Large intestine (tissue), 3 donors: ENCODE data around the gene HDAC4. TPM values are rescaled to one million over a fixed set of nuclear protein-coding genes. Genes with fewer than 3 reads are reported as not detected.
A peak's percentile ranks its signal among the peaks of the same experiment; 100 is the strongest.

Source experiments
- DNase-seq, 2 donors: peaks; one replicate each; pipeline versions ENCODE4 v3.0.0 to v3.0.0-alpha.2; 2013
- H3K27ac ChIP-seq: one replicate; pipeline ENCODE4 v1.5.1; 2013; ENCODE audit warnings: low read length
- H3K27me3 ChIP-seq: 2 replicates; pipeline ENCODE4 v1.6.1; 2013; ENCODE audit warnings: low read length; ENCODE audit not compliant: control insufficient read depth, insufficient read depth
- H3K36me3 ChIP-seq: 2 replicates; pipeline ENCODE4 v1.6.1; 2013; ENCODE audit warnings: low read length; ENCODE audit not compliant: control insufficient read depth, insufficient read depth
- H3K4me1 ChIP-seq: one replicate; pipeline ENCODE4 v1.6.1; 2013; ENCODE audit warnings: low read length; ENCODE audit not compliant: control insufficient read depth, insufficient read depth
- H3K4me3 ChIP-seq: one replicate; pipeline ENCODE4 v1.5.1; 2013; ENCODE audit warnings: low read length
- H3K9me3 ChIP-seq: one replicate; pipeline ENCODE4 v1.6.1; 2013; ENCODE audit warnings: mild to moderate bottlenecking, low read depth, low read length, moderate library complexity; ENCODE audit not compliant: control insufficient read depth
- WGBS: methylation state at CpG from one replicate; pipeline ENCODE4 v1.1.5; 2013; ENCODE audit warnings: low lambda C conversion rate; ENCODE audit not compliant: insufficient coverage; 5-methylcytosine and 5-hydroxymethylcytosine counted together
- polyA plus RNA-seq: library from polyadenylated mRNA; unstranded; fragments of 120-200 nt; gene quantifications from one replicate; pipeline ENCODE4 v1.2.1, GENCODE V29; 2013

Gene HDAC4
- polyA plus RNA-seq, 1 donor: 10.7 TPM

- WGBS: no CpG with 5 or more reads among the region's 15 CpGs
- H3K27me3 ChIP-seq: no peaks in the 10 kb centered on the region
- peaks cover 14% of the 10 kb centered on the region for H3K9me3 ChIP-seq
- H3K36me3 ChIP-seq: peaks cover 34% of the 10 kb centered on the region
- no peak for DNase-seq
- H3K4me3 ChIP-seq: no peak overlapping the region
- H3K4me1 ChIP-seq: no peaks in the 10 kb centered on the region
- H3K27ac ChIP-seq: no peak overlapping the region
Measured at GRCh38 chr2:239187464-239188253, 213.2 kb downstream of the HDAC4 start.

DNA sequence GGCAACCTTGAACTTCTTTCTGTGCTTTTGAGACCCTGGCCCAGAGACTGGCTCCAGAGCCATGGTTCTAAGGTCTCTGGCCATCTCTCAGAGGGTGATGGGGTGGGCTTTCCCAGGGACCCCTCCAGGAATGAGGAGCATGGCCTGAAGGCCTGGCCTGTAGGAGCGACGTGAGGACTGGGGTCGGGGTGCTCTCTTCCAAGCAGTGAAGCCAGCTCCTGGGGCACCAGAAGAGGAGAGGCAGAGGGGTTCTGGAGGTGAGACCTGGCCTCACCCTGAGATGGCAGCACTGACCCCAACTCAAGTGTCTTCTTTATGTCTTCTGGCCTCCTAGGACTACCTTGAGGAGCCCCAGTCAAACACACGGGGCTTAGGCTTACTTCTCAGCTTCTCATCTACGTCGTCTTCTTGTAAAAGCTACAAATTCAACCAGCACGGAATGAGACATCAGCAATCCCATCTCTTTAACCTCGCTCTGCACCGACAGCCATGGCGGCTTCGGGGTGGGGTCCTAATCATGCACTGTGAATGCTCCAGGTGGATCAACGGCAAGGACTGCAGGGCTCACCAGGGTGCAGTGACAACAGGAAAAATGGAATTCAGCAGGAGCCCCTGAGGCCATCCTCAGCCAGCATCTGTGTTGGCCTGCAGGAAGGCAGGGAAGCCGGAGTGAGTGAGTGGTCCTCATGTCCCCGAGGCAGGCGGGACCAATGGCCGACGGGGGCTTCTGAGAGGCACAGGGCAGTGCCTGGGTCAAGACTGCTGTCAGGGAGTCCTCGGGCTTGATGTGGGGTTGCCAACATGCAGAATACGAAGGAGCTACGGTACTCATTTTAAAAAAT lies 214.1 kb downstream of the HDAC4 start:
- Histone ChIP-seq H3K4me3 (no peak overlapping the region), H3K4me1 (peaks cover 7% of the 10 kb centered on the region), H3K27me3 (no peaks in the 10 kb centered on the region), H3K9me3 (peaks cover 14% of the 10 kb centered on the region), H3K27ac (no peak overlapping the region), H3K36me3 (peaks cover 34% of the 10 kb centered on the region)
- WGBS: no CpG with 5 or more reads among the region's 20 CpGs
- no peak for DNase-seq

DNA sequence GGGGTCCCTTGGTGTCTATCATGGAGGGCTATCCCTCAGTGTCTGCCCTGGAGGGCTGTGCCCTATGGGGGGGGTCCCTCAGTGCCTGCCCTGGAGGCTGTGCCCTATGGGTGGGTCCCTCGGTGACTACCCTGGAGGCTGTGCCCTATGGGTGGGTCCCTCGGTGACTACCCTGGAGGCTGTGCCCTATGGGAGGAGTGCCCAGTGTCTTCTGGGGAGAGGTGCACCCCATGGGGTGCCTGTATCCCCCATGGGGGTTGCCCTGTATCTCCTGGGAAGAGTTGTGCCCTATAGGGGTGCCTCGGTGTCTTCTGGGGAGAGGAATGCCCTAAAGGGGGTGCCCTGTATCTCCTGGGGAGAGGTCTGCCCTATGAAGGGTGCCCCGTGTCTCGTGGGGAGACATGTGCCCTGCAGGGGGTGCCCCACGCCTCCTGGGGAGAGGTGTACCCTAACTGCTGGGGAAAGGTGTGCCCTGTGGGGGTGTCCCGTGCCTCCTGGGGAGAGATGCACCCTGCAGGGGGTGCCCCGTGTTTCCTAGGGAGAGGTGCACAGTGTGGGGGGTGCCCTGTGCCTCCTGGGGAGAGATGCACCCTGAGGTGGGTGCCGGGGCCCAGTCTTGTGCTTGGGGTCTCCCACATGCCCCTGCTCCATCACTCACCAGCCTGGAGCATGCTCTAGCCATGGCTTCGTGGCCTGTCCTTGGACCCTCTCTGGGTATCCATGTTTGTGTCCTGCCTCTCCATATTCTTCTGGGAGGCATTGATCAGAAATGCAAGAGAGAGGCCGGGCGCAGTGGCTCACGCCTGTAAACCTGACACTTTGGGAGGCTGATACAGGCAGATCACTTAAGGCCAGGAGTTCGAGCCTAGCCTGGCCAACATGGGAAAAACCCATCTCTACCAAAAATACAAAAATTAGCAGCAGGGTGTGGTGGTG lies 215.6 kb downstream of the HDAC4 start:
- H3K4me1 ChIP-seq: peaks cover 10% of the 10 kb centered on the region
- WGBS: no CpG with 5 or more reads among the region's 14 CpGs
- no peak for DNase-seq
- no peaks in the 10 kb centered on the region for H3K27me3 ChIP-seq
- H3K4me3 ChIP-seq: no peak overlapping the region
- H3K27ac ChIP-seq: no peak overlapping the region
- peaks cover 34% of the 10 kb centered on the region for H3K36me3 ChIP-seq
- peaks cover 14% of the 10 kb centered on the region for H3K9me3 ChIP-seq

DNA sequence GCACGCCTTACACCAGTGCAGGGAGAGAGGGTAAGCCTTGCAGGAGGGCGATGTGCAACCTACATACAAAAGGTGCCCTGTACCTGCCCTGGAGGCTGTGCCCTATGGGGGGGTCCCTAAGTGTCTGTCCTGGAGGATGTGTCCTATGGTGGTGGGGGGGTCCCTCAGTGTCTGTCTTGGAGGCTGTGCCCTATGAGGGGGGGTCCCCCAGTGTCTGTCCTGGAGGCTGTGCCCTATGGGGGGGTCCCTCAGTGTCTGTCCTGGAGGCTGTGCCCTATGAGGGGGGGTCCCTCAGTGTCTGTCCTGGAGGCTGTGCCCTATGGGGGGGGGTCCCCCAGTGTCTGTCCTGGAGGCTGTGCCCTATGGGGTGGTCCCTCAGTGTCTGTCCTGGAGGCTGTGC lies 216.6 kb downstream of the HDAC4 start:
- Histone ChIP-seq H3K27ac (no peak overlapping the region), H3K4me3 (no peak overlapping the region), H3K36me3 (peaks cover 39% of the 10 kb centered on the region), H3K9me3 (peaks cover 5% of the 10 kb centered on the region), H3K4me1 (peaks cover 10% of the 10 kb centered on the region), H3K27me3 (no peaks in the 10 kb centered on the region)
- no peak for DNase-seq
- 80% methylated on average over 1 of the region's 2 CpGs for WGBS

GRCh38 chr2:239182981-239183791 lies 217.6 kb downstream of the HDAC4 start:
- H3K4me3 ChIP-seq: no peak overlapping the region
- peaks cover 10% of the 10 kb centered on the region for H3K4me1 ChIP-seq
- DNase-seq: no peak
- H3K9me3 ChIP-seq: peaks cover 4% of the 10 kb centered on the region
- WGBS: no CpG with 5 or more reads among the region's 23 CpGs
- H3K27ac ChIP-seq: no peak overlapping the region
- no peaks in the 10 kb centered on the region for H3K27me3 ChIP-seq
- peaks cover 37% of the 10 kb centered on the region for H3K36me3 ChIP-seq

DNA sequence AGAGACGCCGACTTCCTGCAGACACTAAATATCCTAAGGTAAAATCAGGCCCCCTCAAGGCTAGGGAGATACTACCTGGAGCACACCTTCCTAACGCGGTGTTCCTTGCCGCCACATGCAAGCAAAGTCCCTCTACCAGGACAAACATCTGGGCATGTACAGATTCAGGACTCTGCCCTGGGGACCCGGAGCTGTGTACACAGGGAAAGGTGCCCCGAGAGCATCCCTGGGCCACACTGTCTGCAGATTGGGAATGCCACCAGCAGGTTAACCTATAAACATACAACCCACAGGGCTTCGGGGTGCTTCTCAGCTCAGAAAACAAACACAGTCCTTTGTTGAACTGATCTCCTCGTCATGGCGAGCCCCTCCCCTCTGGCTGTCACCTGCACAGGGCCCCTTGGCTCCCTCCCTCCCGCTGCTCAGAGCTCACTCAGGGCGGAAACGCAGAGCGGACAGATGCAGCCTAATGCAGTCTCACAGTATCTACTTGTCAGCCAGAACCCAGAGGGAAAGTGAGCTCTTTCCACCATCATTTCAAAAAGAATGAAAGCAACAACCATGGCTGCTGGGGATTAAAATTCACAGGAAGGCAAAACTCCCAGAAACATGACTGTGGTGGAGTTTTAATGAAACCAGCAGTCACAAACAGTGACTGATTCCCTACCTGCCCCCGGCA lies 218.8 kb downstream of the HDAC4 start:
- DNase-seq: peak; percentile 58 to 70
- H3K27ac ChIP-seq: no peak overlapping the region
- no CpG with 5 or more reads among the region's 15 CpGs for WGBS
- no peaks in the 10 kb centered on the region for H3K27me3 ChIP-seq
- no peak overlapping the region for H3K4me3 ChIP-seq
- peaks cover 10% of the 10 kb centered on the region for H3K9me3 ChIP-seq
- peaks cover 10% of the 10 kb centered on the region for H3K4me1 ChIP-seq
- H3K36me3 ChIP-seq: peaks cover 28% of the 10 kb centered on the region

DNA sequence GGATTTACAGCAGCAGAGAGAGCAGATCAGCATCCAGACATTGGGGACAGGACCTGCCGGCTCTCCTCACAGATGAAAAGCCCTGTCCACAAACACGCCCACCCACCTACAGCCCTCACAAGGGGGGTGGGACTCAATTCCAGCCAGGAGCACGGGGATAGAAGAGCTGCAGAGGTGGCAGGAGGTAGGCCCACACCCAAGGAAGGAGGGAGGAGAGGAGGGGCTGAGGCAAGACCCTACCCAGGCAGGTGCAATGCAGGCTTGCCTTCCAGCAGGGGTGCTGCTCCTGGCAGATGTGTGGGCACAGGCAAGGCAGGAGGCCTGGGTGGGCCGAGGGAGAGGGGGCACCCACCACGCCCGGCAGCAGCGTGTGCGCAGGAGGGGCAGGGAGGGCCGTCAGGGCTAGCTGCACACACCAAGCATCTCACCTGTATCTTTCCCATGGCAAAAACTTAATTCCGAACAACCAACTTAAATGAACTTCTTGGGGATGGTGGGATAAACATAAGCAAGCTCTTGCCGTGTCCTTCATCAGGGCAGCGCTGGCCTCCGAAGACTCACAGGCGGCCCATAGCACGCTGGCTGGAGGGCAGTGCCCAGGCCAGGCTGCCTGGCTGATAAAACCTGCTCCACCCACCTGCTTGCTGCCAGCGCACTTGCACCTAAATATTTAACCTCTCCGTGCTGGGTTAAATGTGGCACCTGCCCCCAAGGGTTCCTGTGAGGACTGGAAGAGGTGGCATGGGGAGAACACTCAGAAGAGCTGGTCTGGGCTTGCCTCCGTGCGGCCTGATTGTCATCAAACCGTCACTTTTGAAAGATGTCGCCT lies 219.5 kb downstream of the HDAC4 start:
- H3K36me3 ChIP-seq: peaks cover 25% of the 10 kb centered on the region
- H3K4me3 ChIP-seq: no peak overlapping the region
- WGBS: no CpG with 5 or more reads among the region's 21 CpGs
- peaks cover 10% of the 10 kb centered on the region for H3K4me1 ChIP-seq
- H3K9me3 ChIP-seq: peaks cover 11% of the 10 kb centered on the region
- no peak overlapping the region for H3K27ac ChIP-seq
- H3K27me3 ChIP-seq: no peaks in the 10 kb centered on the region
- no peak for DNase-seq

DNA sequence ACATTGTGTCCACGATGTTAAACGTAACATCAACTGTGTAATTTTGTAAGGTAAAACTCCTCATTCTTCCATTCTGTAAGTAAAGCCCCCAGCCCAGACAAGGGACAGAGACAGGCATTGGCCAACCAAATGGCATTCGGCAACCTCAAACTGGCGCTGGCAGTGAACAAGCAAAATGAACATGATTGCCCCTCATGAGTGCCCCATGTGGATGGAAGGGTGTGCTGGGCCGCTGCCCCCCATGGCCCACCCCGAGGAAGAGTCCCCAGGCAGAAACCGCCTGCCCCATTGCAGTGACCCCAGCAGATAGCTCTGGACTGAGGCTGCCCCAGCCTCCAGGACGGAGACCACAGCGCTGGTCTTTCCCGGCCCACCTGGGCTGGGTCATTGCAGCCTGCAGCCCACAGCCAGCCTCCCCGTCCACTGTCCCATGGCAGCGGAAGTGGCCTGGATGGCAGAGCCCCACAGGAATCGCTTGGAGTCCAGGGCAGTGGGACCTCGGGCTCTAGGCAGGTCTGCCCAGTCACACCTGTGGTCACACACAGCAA lies 220.2 kb downstream of the HDAC4 start:
- H3K4me1 ChIP-seq: peaks cover 10% of the 10 kb centered on the region
- no peak overlapping the region for H3K4me3 ChIP-seq
- peaks cover 16% of the 10 kb centered on the region for H3K9me3 ChIP-seq
- no peak overlapping the region for H3K27ac ChIP-seq
- H3K36me3 ChIP-seq: peaks cover 27% of the 10 kb centered on the region
- no peaks in the 10 kb centered on the region for H3K27me3 ChIP-seq
- WGBS: no CpG with 5 or more reads among the region's 14 CpGs
- no peak for DNase-seq
